Panc1 (cell line): Measurements from ENCODE around the gene PTRH2.

Experiments used
- CTCF ChIP-seq: fragments of 450-650 bp; IDR thresholded peaks from 2 replicates; pipeline ENCODE4 v1.5.1; 2017; ENCODE audit warnings: mild to moderate bottlenecking
- POLR2AphosphoS5 ChIP-seq: IDR thresholded peaks from 2 replicates; pipeline ENCODE4 v1.6.1; 2012; ENCODE audit warnings: mild to moderate bottlenecking, low read depth, low read length, moderate library complexity
- REST ChIP-seq, 2 experiments: IDR thresholded peaks; 2 replicates each; pipeline ENCODE4 v1.6.1; 2011 to 2012; ENCODE audit warnings: low read depth in 2 of 2, control low read depth in 1 of 2, low read length in 1 of 2, mild to moderate bottlenecking in 1 of 2, moderate library complexity in 1 of 2; ENCODE audit not compliant: insufficient read depth in 1 of 2
- SIN3A ChIP-seq: IDR thresholded peaks from 2 replicates; pipeline ENCODE4 v1.6.1; 2012; ENCODE audit warnings: low read depth, mild to moderate bottlenecking, low read length, moderate library complexity, borderline replicate concordance; ENCODE audit not compliant: insufficient read depth

- TF ChIP-seq POLR2AphosphoS5 (no peak), CTCF (no peak), SIN3A (no peak), REST (IDR thresholded peaks at IDR 0.05; ENCODE audit: insufficient read depth in 1 of 2, low read depth in 2 of 2, low read length in 1 of 2) (no peak)
Observed at GRCh38 chr17:59725691-59726090, 18.5 kb upstream of the PTRH2 start.
